A549 treated with Mapracorat at 1 μM for 4 hours (cell line): ENCODE results near the gene CXCL12. TPM values are rescaled to one million over a fixed set of nuclear protein-coding genes. Genes with fewer than 3 reads are reported as not detected.

ENCODE experiments used
- total RNA-seq: library from RNA; stranded (reverse); fragments of 200-300 nt; extraction: Qiagen RNA extraction; gene quantifications from 5 replicates; pipeline ENCODE4 v1.2.3, GENCODE V29; 2022

Gene CXCL12
- 0.07 to 0.66 TPM (median 0.23 TPM) in 5 replicates for total RNA-seq

DNA sequence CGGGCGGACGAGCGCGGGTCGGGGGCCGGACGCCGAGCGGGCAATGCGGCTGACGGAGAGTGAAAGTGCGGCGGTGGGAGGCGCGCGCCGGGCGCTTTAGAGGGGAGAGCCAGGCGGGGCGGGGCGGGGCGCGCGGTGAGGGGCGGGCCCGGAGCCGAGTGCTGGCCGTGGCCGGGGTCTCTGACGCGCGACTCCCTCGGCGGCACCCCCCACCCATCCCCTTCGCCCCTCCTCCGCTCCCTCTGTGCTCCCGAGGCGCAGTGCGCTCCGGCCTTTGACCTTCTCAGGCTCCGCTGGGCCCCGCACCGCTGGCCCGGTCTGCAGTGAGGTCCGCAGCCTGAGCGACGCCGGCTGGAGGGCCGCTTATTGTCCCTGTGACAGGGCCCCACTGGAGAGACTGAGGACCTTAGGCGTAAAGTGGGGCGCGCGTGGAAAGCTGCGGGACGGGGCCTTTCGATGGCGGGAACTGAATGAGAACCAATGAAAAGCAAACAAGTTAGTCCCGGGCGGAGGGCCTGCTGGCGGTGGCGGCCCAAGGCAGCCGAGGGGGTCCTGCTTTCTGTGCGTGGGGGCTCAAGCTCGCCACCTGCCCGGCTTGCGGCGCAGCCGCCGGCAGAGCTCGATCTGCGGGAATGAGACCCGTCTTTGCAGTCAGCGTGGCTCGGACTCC, at the start of gene CXCL12:
CXCL12 (minus strand) TSS at position 72 of the 670 bp plus-strand sequence. CDS start 92 bp downstream, outside the sequence.

